Measurements from ENCODE around the gene PPP4R4.

PPP4R4 gene

DNA sequence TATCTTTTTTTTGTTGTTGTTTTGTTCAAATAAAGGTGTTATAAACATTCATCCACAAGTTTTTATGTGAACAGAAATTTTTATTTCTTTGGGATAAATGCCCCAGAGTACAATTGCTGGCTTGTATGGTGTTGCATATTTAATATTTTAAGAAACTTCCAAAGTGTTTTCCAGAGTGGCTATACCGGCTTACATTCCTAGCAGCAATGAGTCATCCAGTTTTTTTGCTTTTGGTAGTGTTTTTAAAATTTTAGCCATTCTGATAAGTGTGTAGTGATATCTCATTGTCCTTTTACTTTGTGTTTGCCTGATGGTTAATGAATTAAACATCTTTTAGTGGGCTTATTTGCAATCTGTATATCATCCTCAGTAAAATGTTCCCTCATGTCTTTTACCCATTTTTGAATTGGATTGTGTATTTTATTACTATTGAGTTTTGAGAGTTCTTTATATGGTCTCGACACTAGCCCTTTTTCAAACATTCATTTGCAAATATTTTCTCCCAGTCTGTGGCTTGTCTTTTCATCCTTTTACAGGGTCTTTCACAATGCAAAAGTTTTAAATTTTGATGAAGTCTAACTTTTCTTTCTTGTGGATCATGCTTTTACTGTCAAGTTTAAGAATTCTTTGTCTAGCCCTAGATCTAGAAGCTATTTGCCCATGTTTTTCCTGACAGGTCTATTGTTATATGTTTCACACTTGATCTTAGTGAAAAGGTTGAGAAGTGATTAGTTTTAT lies 29.5 kb downstream of the PPP4R4 start:
- Histone ChIP-seq H4K91ac (ENCODE audit: low read depth, low read length, poor library complexity) (no peak overlapping the region), H3K14ac (ENCODE audit: low read length) (no peak overlapping the region), H3K4me1 (ENCODE audit: control insufficient read depth in 2 of 2, insufficient read depth in 1 of 2, low read depth in 1 of 2, low read length in 2 of 2) (peaks cover 0 to 2% of the 10 kb centered on the region in 2 donors), H3K27ac (replicated peaks; ENCODE audit: low read length) (no peak overlapping the region), H3K9ac (ENCODE audit: low read depth, low read length, poor library complexity) (no peak overlapping the region), H4K8ac (ENCODE audit: low read depth, low read length) (no peak overlapping the region), H3K18ac (ENCODE audit: low read length) (no peak overlapping the region), H3K4me2 (ENCODE audit: insufficient read depth, low read length, poor library complexity, severe bottlenecking) (no peak overlapping the region), H2BK120ac (ENCODE audit: low read depth, low read length) (no peak overlapping the region), H3K4ac (ENCODE audit: low read length) (no peak overlapping the region), H3K36me3 (replicated peaks in 1 of 2; ENCODE audit: control insufficient read depth in 2 of 2, insufficient read depth in 2 of 2, low read length in 2 of 2) (peaks cover 0 to 3% of the 10 kb centered on the region in 2 donors), H3K79me1 (ENCODE audit: low read depth, low read length) (peaks cover 3% of the 10 kb centered on the region), H2BK15ac (ENCODE audit: low read length) (no peak overlapping the region), H3K23ac (ENCODE audit: low read depth, low read length, poor library complexity) (no peak overlapping the region), H2AFZ (ENCODE audit: low read length) (no peak overlapping the region), H2BK12ac (ENCODE audit: low read length) (no peak overlapping the region), H3K9me3 (replicated peaks in 1 of 2; ENCODE audit: control insufficient read depth in 2 of 2, insufficient read depth in 1 of 2, low read depth in 1 of 2, low read length in 2 of 2) (peaks cover 3 to 5% of the 10 kb centered on the region in 2 donors), H2BK5ac (ENCODE audit: low read length) (no peak overlapping the region), H3K27me3 (ENCODE audit: control insufficient read depth in 3 of 3, insufficient read depth in 3 of 3, low read depth in 1 of 3, low read length in 3 of 3) (no peaks in the 10 kb centered on the region), H2AK5ac (ENCODE audit: low read depth, low read length) (no peak overlapping the region), H3K4me3 (ENCODE audit: low read length in 2 of 2) (no peak overlapping the region)
- no peak for DNase-seq (ENCODE audit: low spot score)
- no CpG with 5 or more reads among the region's 2 CpGs for WGBS, 2 donors (ENCODE audit: extremely low coverage in 2 of 2, insufficient read length in 2 of 2, insufficient replicate concordance in 1 of 2)

GRCh38 chr14:94213021-94213420 lies 38.9 kb downstream of the PPP4R4 start:
- Histone ChIP-seq H3K36me3 (replicated peaks in 1 of 2; ENCODE audit: control insufficient read depth in 2 of 2, insufficient read depth in 2 of 2, low read length in 2 of 2) (no peaks in the 10 kb centered on the region), H2BK12ac (ENCODE audit: low read length) (no peak overlapping the region), H3K18ac (ENCODE audit: low read length) (no peak overlapping the region), H3K27me3 (ENCODE audit: control insufficient read depth in 3 of 3, insufficient read depth in 3 of 3, low read depth in 1 of 3, low read length in 3 of 3) (no peaks in the 10 kb centered on the region), H2BK120ac (ENCODE audit: low read depth, low read length) (no peak overlapping the region), H3K23ac (ENCODE audit: low read depth, low read length, poor library complexity) (no peak overlapping the region), H3K4me2 (ENCODE audit: insufficient read depth, low read length, poor library complexity, severe bottlenecking) (no peak overlapping the region), H3K4me1 (ENCODE audit: control insufficient read depth in 2 of 2, insufficient read depth in 1 of 2, low read depth in 1 of 2, low read length in 2 of 2) (peaks cover 7 to 8% of the 10 kb centered on the region in 2 donors), H3K9ac (ENCODE audit: low read depth, low read length, poor library complexity) (no peak overlapping the region), H3K4ac (ENCODE audit: low read length) (no peak overlapping the region), H3K4me3 (ENCODE audit: low read length in 2 of 2) (no peak overlapping the region), H2AFZ (ENCODE audit: low read length) (no peak overlapping the region), H2BK5ac (ENCODE audit: low read length) (no peak overlapping the region), H4K8ac (ENCODE audit: low read depth, low read length) (no peak overlapping the region), H2BK15ac (ENCODE audit: low read length) (no peak overlapping the region), H3K14ac (ENCODE audit: low read length) (no peak overlapping the region), H4K91ac (ENCODE audit: low read depth, low read length, poor library complexity) (no peak overlapping the region), H3K27ac (replicated peaks; ENCODE audit: low read length) (no peak overlapping the region), H2AK5ac (ENCODE audit: low read depth, low read length) (no peak overlapping the region), H3K9me3 (replicated peaks in 1 of 2; ENCODE audit: control insufficient read depth in 2 of 2, insufficient read depth in 1 of 2, low read depth in 1 of 2, low read length in 2 of 2) (no peaks in the 10 kb centered on the region), H3K79me1 (ENCODE audit: low read depth, low read length) (no peaks in the 10 kb centered on the region)
- no CpG with 5 or more reads among the region's 1 CpG for WGBS, 2 donors (ENCODE audit: extremely low coverage in 2 of 2, insufficient read length in 2 of 2, insufficient replicate concordance in 1 of 2)
- DNase-seq (ENCODE audit: low spot score): no peak

GRCh38 chr14:94213741-94214140 lies 39.6 kb downstream of the PPP4R4 start:
- Histone ChIP-seq H3K4me2 (ENCODE audit: insufficient read depth, low read length, poor library complexity, severe bottlenecking) (no peak overlapping the region), H2AFZ (ENCODE audit: low read length) (no peak overlapping the region), H2BK5ac (ENCODE audit: low read length) (no peak overlapping the region), H3K4me1 (ENCODE audit: control insufficient read depth in 2 of 2, insufficient read depth in 1 of 2, low read depth in 1 of 2, low read length in 2 of 2) (peaks cover 7 to 8% of the 10 kb centered on the region in 2 donors), H2AK5ac (ENCODE audit: low read depth, low read length) (no peak overlapping the region), H3K27ac (replicated peaks; ENCODE audit: low read length) (no peak overlapping the region), H2BK120ac (ENCODE audit: low read depth, low read length) (no peak overlapping the region), H3K23ac (ENCODE audit: low read depth, low read length, poor library complexity) (no peak overlapping the region), H3K14ac (ENCODE audit: low read length) (no peak overlapping the region), H3K79me1 (ENCODE audit: low read depth, low read length) (no peaks in the 10 kb centered on the region), H2BK15ac (ENCODE audit: low read length) (no peak overlapping the region), H3K27me3 (ENCODE audit: control insufficient read depth in 3 of 3, insufficient read depth in 3 of 3, low read depth in 1 of 3, low read length in 3 of 3) (no peaks in the 10 kb centered on the region), H3K36me3 (replicated peaks in 1 of 2; ENCODE audit: control insufficient read depth in 2 of 2, insufficient read depth in 2 of 2, low read length in 2 of 2) (no peaks in the 10 kb centered on the region), H2BK12ac (ENCODE audit: low read length) (no peak overlapping the region), H3K4me3 (ENCODE audit: low read length in 2 of 2) (no peak overlapping the region), H4K91ac (ENCODE audit: low read depth, low read length, poor library complexity) (no peak overlapping the region), H3K9me3 (replicated peaks in 1 of 2; ENCODE audit: control insufficient read depth in 2 of 2, insufficient read depth in 1 of 2, low read depth in 1 of 2, low read length in 2 of 2) (no peaks in the 10 kb centered on the region), H3K4ac (ENCODE audit: low read length) (no peak overlapping the region), H3K18ac (ENCODE audit: low read length) (no peak overlapping the region), H3K9ac (ENCODE audit: low read depth, low read length, poor library complexity) (no peak overlapping the region), H4K8ac (ENCODE audit: low read depth, low read length) (no peak overlapping the region)
- WGBS, 2 donors (ENCODE audit: extremely low coverage in 2 of 2, insufficient read length in 2 of 2, insufficient replicate concordance in 1 of 2): no CpG with 5 or more reads among the region's 2 CpGs
- DNase-seq (ENCODE audit: low spot score): no peak

DNA sequence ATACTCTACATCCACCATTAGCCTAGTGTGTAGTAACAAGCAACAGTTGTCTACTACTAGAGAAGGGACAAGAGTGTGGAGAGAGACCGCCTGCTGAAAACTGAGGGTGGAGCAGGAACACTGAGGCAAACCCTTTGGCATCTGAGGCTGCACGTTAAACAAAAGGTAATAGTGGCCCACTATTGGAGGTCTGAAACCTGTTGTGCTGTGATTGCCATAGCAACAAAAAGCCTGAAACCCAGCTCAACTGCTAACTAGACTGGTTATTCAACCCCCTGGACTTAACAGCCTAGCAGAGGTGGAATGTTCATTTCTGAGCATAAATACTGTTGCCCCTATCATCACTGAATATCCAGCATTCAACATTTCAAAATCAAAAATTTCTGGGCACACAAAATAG lies 43.0 kb downstream of the PPP4R4 start:
- Histone ChIP-seq H2BK12ac (ENCODE audit: low read length) (no peak overlapping the region), H3K4me1 (ENCODE audit: control insufficient read depth in 2 of 2, insufficient read depth in 1 of 2, low read depth in 1 of 2, low read length in 2 of 2) (peaks cover 7 to 8% of the 10 kb centered on the region in 2 donors), H3K18ac (ENCODE audit: low read length) (no peak overlapping the region), H3K14ac (ENCODE audit: low read length) (no peak overlapping the region), H3K4ac (ENCODE audit: low read length) (no peak overlapping the region), H3K9me3 (replicated peaks in 1 of 2; ENCODE audit: control insufficient read depth in 2 of 2, insufficient read depth in 1 of 2, low read depth in 1 of 2, low read length in 2 of 2) (no peaks in the 10 kb centered on the region), H3K23ac (ENCODE audit: low read depth, low read length, poor library complexity) (no peak overlapping the region), H2BK5ac (ENCODE audit: low read length) (no peak overlapping the region), H3K9ac (ENCODE audit: low read depth, low read length, poor library complexity) (no peak overlapping the region), H3K27me3 (ENCODE audit: control insufficient read depth in 3 of 3, insufficient read depth in 3 of 3, low read depth in 1 of 3, low read length in 3 of 3) (no peaks in the 10 kb centered on the region), H3K27ac (replicated peaks; ENCODE audit: low read length) (no peak overlapping the region), H4K8ac (ENCODE audit: low read depth, low read length) (no peak overlapping the region), H3K36me3 (replicated peaks in 1 of 2; ENCODE audit: control insufficient read depth in 2 of 2, insufficient read depth in 2 of 2, low read length in 2 of 2) (no peaks in the 10 kb centered on the region), H3K79me1 (ENCODE audit: low read depth, low read length) (no peaks in the 10 kb centered on the region), H2AFZ (ENCODE audit: low read length) (peak overlapping the region; percentile 43), H4K91ac (ENCODE audit: low read depth, low read length, poor library complexity) (no peak overlapping the region), H3K4me3 (ENCODE audit: low read length in 2 of 2) (no peak overlapping the region), H2BK120ac (ENCODE audit: low read depth, low read length) (no peak overlapping the region), H3K4me2 (ENCODE audit: insufficient read depth, low read length, poor library complexity, severe bottlenecking) (no peak overlapping the region), H2AK5ac (ENCODE audit: low read depth, low read length) (no peak overlapping the region), H2BK15ac (ENCODE audit: low read length) (no peak overlapping the region)
- peak; percentile 14 for DNase-seq (ENCODE audit: low spot score)
- WGBS, 2 donors (ENCODE audit: extremely low coverage in 2 of 2, insufficient read length in 2 of 2, insufficient replicate concordance in 1 of 2): no CpG with 5 or more reads among the region's 2 CpGs

Measured in neuronal stem cell (in vitro differentiated cells).